Activated CD8-positive, alpha-beta T cell treated with anti-CD3 and anti-CD28 coated beads, Interleukin-2, amount 10 ng/mL, durations not matched to agents 7 days and 5 days (primary cell): ENCODE results near the gene PHC2. TPM values are rescaled to one million over a fixed set of nuclear protein-coding genes. Genes with fewer than 3 reads are reported as not detected.

Experiments
- ATAC-seq: fragments of 150-1000 bp; cut with Tn5 transposase; one replicate; pipeline ENCODE4 v1.10.0; 2021; ENCODE audit warnings: moderate library complexity
- CTCF ChIA-PET: fragments of 350-600 bp; sonication (Branson Sonifier 250); formaldehyde crosslinking; loops from one replicate; lab custom pipeline; 2021; ENCODE audit warnings: antibody characterized with exemption; lab: Charles Lee
- POLR2A ChIA-PET: fragments of 350-600 bp; sonication (Branson Sonifier 250); formaldehyde crosslinking; loops from one replicate; lab custom pipeline; 2021; ENCODE audit warnings: antibody characterized with exemption; lab: Charles Lee
- DNase-seq: peaks from one replicate; pipeline ENCODE4 v3.0.0-alpha.2; 2020
- H3K27ac Mint-ChIP-seq: one replicate; pipeline ENCODE4 v1.8.0; 2021; ENCODE audit warnings: mild to moderate bottlenecking, mixed read lengths
- H3K27me3 Mint-ChIP-seq: one replicate; pipeline ENCODE4 v1.8.0; 2021; ENCODE audit warnings: low read depth, mixed read lengths
- H3K36me3 Mint-ChIP-seq: one replicate; pipeline ENCODE4 v1.8.0; 2021; ENCODE audit warnings: low read depth, mixed read lengths
- H3K4me1 Mint-ChIP-seq: one replicate; pipeline ENCODE4 v1.8.0; 2021; ENCODE audit warnings: low read depth, mixed read lengths
- H3K4me3 Mint-ChIP-seq: one replicate; pipeline ENCODE4 v1.8.0; 2021; ENCODE audit warnings: mild to moderate bottlenecking, mixed read lengths
- H3K9me3 Mint-ChIP-seq: one replicate; pipeline ENCODE4 v1.8.0; 2022; ENCODE audit warnings: mixed read lengths; ENCODE audit not compliant: insufficient read depth
- total RNA-seq, 2 experiments: library from RNA; stranded (reverse); gene quantifications; one replicate each; pipeline ENCODE4 v1.2.3, GENCODE V29; 2021

Gene PHC2
- total RNA-seq, 2 experiments from 2014 or later = 40.3 to 42.2 TPM

- ChIA-PET CTCF (interaction anchor here (0.8 to 0.9 kb wide), 2 partner anchors 73 to 88 kb away, joined by 3 read pairs; no protein-coding TSS in a partner anchor), POLR2A (no interaction called here)
- ATAC-seq = no peak
- H3K27me3 Mint-ChIP-seq = peaks cover 43% of the 10 kb centered on the region
- H3K9me3 Mint-ChIP-seq = no peaks in the 10 kb centered on the region
- DNase-seq = no peak
- no peak overlapping the region for H3K27ac Mint-ChIP-seq
- H3K36me3 Mint-ChIP-seq = no peaks in the 10 kb centered on the region
- peaks cover 29% of the 10 kb centered on the region for H3K4me1 Mint-ChIP-seq
- H3K4me3 Mint-ChIP-seq = no peak overlapping the region
Measured at GRCh38 chr1:33382661-33383415, 48.1 kb downstream of the PHC2 start.

- H3K4me3 Mint-ChIP-seq = no peak overlapping the region
- no peaks in the 10 kb centered on the region for H3K36me3 Mint-ChIP-seq
- POLR2A ChIA-PET = no interaction called here
- H3K27ac Mint-ChIP-seq = no peak overlapping the region
- no peak for ATAC-seq
- CTCF ChIA-PET = no interaction called here
- peaks cover 37% of the 10 kb centered on the region for H3K4me1 Mint-ChIP-seq
- no peaks in the 10 kb centered on the region for H3K9me3 Mint-ChIP-seq
- no peak for DNase-seq
- peaks cover 43% of the 10 kb centered on the region for H3K27me3 Mint-ChIP-seq
Measured at GRCh38 chr1:33381977-33382376, 48.9 kb downstream of the PHC2 start.

GRCh38 chr1:33380811-33381210, 50.1 kb downstream of the PHC2 start:
- Mint-ChIP-seq H3K9me3 (no peaks in the 10 kb centered on the region), H3K4me1 (peaks cover 45% of the 10 kb centered on the region), H3K27me3 (peaks cover 43% of the 10 kb centered on the region), H3K4me3 (no peak overlapping the region), H3K27ac (no peak overlapping the region), H3K36me3 (no peaks in the 10 kb centered on the region)
- CTCF ChIA-PET = no interaction called here
- POLR2A ChIA-PET = no interaction called here
- no peak for DNase-seq
- no peak for ATAC-seq

- peaks cover 40% of the 10 kb centered on the region for H3K27me3 Mint-ChIP-seq
- H3K27ac Mint-ChIP-seq = no peak overlapping the region
- DNase-seq (no peak), ATAC-seq (no peak)
- no peaks in the 10 kb centered on the region for H3K9me3 Mint-ChIP-seq
- ChIA-PET CTCF (interaction anchor here (1.0 kb wide), 1 partner anchor 84 kb away, joined by 3 read pairs; no protein-coding TSS in a partner anchor), POLR2A (no interaction called here)
- H3K4me1 Mint-ChIP-seq = peaks cover 45% of the 10 kb centered on the region
- no peak overlapping the region for H3K4me3 Mint-ChIP-seq
- H3K36me3 Mint-ChIP-seq = no peaks in the 10 kb centered on the region
Measured at GRCh38 chr1:33379631-33380354, 51.1 kb downstream of the PHC2 start.

GRCh38 chr1:33378976-33379375, 51.9 kb downstream of the PHC2 start:
- Mint-ChIP-seq H3K9me3 (no peaks in the 10 kb centered on the region), H3K4me1 (peaks cover 45% of the 10 kb centered on the region), H3K27ac (no peak overlapping the region), H3K4me3 (no peak overlapping the region), H3K27me3 (peaks cover 35% of the 10 kb centered on the region), H3K36me3 (no peaks in the 10 kb centered on the region)
- ATAC-seq (no peak), DNase-seq (no peak)
- ChIA-PET POLR2A (no interaction called here), CTCF (no interaction called here)

GRCh38 chr1:33378524-33378923, 52.4 kb downstream of the PHC2 start:
- Mint-ChIP-seq H3K4me1 (peaks cover 45% of the 10 kb centered on the region), H3K27me3 (peaks cover 31% of the 10 kb centered on the region), H3K27ac (no peak overlapping the region), H3K36me3 (no peaks in the 10 kb centered on the region), H3K9me3 (no peaks in the 10 kb centered on the region), H3K4me3 (no peak overlapping the region)
- ChIA-PET POLR2A (no interaction called here), CTCF (no interaction called here)
- no peak for ATAC-seq
- no peak for DNase-seq

- Mint-ChIP-seq H3K27me3 (peaks cover 26% of the 10 kb centered on the region), H3K4me1 (peaks cover 45% of the 10 kb centered on the region), H3K36me3 (no peaks in the 10 kb centered on the region), H3K9me3 (no peaks in the 10 kb centered on the region), H3K4me3 (no peak overlapping the region), H3K27ac (no peak overlapping the region)
- ChIA-PET CTCF (no interaction called here), POLR2A (no interaction called here)
- DNase-seq (no peak), ATAC-seq (no peak)
Measured at GRCh38 chr1:33377756-33378155, 53.1 kb downstream of the PHC2 start.

- DNase-seq (peak; percentile 33), ATAC-seq (peak; percentile 82)
- Mint-ChIP-seq H3K4me1 (peaks cover 41% of the 10 kb centered on the region), H3K27me3 (peaks cover 20% of the 10 kb centered on the region), H3K27ac (no peak overlapping the region), H3K4me3 (no peak overlapping the region), H3K9me3 (no peaks in the 10 kb centered on the region), H3K36me3 (no peaks in the 10 kb centered on the region)
- POLR2A ChIA-PET = no interaction called here
- CTCF ChIA-PET = interaction anchor here (1.0 to 1.2 kb wide), 2 partner anchors 79 to 82 kb away, joined by 3 to 5 read pairs; no protein-coding TSS in a partner anchor
Measured at GRCh38 chr1:33377013-33377412, 53.9 kb downstream of the PHC2 start.

GRCh38 chr1:33375316-33375715, 55.6 kb downstream of the PHC2 start:
- CTCF ChIA-PET = no interaction called here
- ATAC-seq = no peak
- H3K9me3 Mint-ChIP-seq = no peaks in the 10 kb centered on the region
- H3K36me3 Mint-ChIP-seq = no peaks in the 10 kb centered on the region
- no peak overlapping the region for H3K27ac Mint-ChIP-seq
- DNase-seq = no peak
- POLR2A ChIA-PET = no interaction called here
- peaks cover 13% of the 10 kb centered on the region for H3K27me3 Mint-ChIP-seq
- H3K4me1 Mint-ChIP-seq = peaks cover 29% of the 10 kb centered on the region
- H3K4me3 Mint-ChIP-seq = no peak overlapping the region

- Mint-ChIP-seq H3K27ac (no peak overlapping the region), H3K27me3 (peaks cover 5% of the 10 kb centered on the region), H3K36me3 (no peaks in the 10 kb centered on the region), H3K4me3 (no peak overlapping the region), H3K4me1 (peaks cover 21% of the 10 kb centered on the region), H3K9me3 (no peaks in the 10 kb centered on the region)
- ATAC-seq (no peak), DNase-seq (no peak)
- ChIA-PET CTCF (no interaction called here), POLR2A (no interaction called here)
Measured at GRCh38 chr1:33374336-33375105, 56.4 kb downstream of the PHC2 start.

GRCh38 chr1:33373606-33374005, 57.3 kb downstream of the PHC2 start:
- ATAC-seq (no peak), DNase-seq (no peak)
- Mint-ChIP-seq H3K4me3 (no peak overlapping the region), H3K4me1 (peaks cover 20% of the 10 kb centered on the region), H3K27me3 (peaks cover 6% of the 10 kb centered on the region), H3K36me3 (no peaks in the 10 kb centered on the region), H3K27ac (no peak overlapping the region), H3K9me3 (no peaks in the 10 kb centered on the region)
- CTCF ChIA-PET = interaction anchor here (2.5 kb wide), 1 partner anchor 78 kb away, joined by 11 read pairs; no protein-coding TSS in a partner anchor
- POLR2A ChIA-PET = no interaction called here
